Muscle of back (tissue), 13 donors: ENCODE measurements around the gene OR52A5. TPM values are rescaled to one million over a fixed set of nuclear protein-coding genes. Genes with fewer than 3 reads are reported as not detected.
"Not testable (repeated sequence)": the region's sequence is repeated elsewhere in the genome, so short reads cannot be mapped to it uniquely, and the experiment has no call there.

ENCODE experiments used
- DNase-seq, 3 donors: peaks; one replicate each; pipeline versions ENCODE4 v3.0.0 to v3.0.0-alpha.2; 2013
- long read RNA-seq, 9 donors: transcript quantifications; one replicate each; lab custom pipeline, GENCODE V29; 2026
- polyA plus RNA-seq, 10 donors: library from polyadenylated mRNA; unstranded; fragments of 120-200 nt; gene quantifications; one replicate each; pipeline ENCODE4 v1.2.1, GENCODE V29; 2013; ENCODE audit not compliant: insufficient read length in 10 of 10

OR52A5 gene
- polyA plus RNA-seq = not detected
- long read RNA-seq, donor 1 = 0 reads
- long read RNA-seq, donor 2 = 0 reads
- long read RNA-seq, donor 3 = 0 reads
- long read RNA-seq, donor 4 = 0 reads
- long read RNA-seq, donor 5 = 0 reads
- long read RNA-seq, donor 6 = 0 reads
- long read RNA-seq, donor 7 = 0 reads
- long read RNA-seq, donor 8 = 0 reads
- long read RNA-seq, donor 9 = 0 reads

- no peak for DNase-seq
Measured at GRCh38 chr11:5137996-5138395, at the start of gene OR52A5. Gene OR52A5 (minus strand): TSS chr11:5138356. CDS start chr11:5132642, 5,714 bp downstream.

GRCh38 chr11:5178046-5178837 is 40.1 kb upstream of the OR52A5 start:
- DNase-seq = no peak

GRCh38 chr11:5174934-5175333 is 36.8 kb upstream of the OR52A5 start:
- no peak for DNase-seq

- DNase-seq = no peak
Measured at GRCh38 chr11:5171856-5172255, 33.7 kb upstream of the OR52A5 start.

GRCh38 chr11:5165898-5166297 is 27.7 kb upstream of the OR52A5 start:
- not testable (repeated sequence) for DNase-seq

- DNase-seq = not testable (repeated sequence)
Measured at GRCh38 chr11:5164807-5165206, 26.7 kb upstream of the OR52A5 start.

GRCh38 chr11:5161045-5161444 is 22.9 kb upstream of the OR52A5 start:
- not testable (repeated sequence) for DNase-seq

GRCh38 chr11:5160217-5160616 is 22.1 kb upstream of the OR52A5 start:
- not testable (repeated sequence) for DNase-seq

GRCh38 chr11:5159806-5160205 is 21.6 kb upstream of the OR52A5 start:
- DNase-seq = no peak

- no peak for DNase-seq
Measured at GRCh38 chr11:5154657-5155056, 16.5 kb upstream of the OR52A5 start, which contains the start of gene OR52A1. Gene OR52A1 (minus strand): TSS chr11:5154757. CDS start chr11:5152369, 2,388 bp downstream.

- DNase-seq = no peak
Measured at GRCh38 chr11:5153574-5154431, 15.6 kb upstream of the OR52A5 start.

- no peak for DNase-seq
Measured at GRCh38 chr11:5151713-5152153, 13.6 kb upstream of the OR52A5 start.

- DNase-seq = not testable (repeated sequence)
Measured at GRCh38 chr11:5144206-5144605, 6.0 kb upstream of the OR52A5 start.

GRCh38 chr11:5137014-5137413 is 1.1 kb downstream of the OR52A5 start:
- DNase-seq = no peak

- no peak for DNase-seq
Measured at GRCh38 chr11:5136261-5136660, 1.9 kb downstream of the OR52A5 start.

- no peak for DNase-seq
Measured at GRCh38 chr11:5131584-5132335, 6.4 kb downstream of the OR52A5 start.

- no peak for DNase-seq
Measured at GRCh38 chr11:5129457-5129877, 8.7 kb downstream of the OR52A5 start.

GRCh38 chr11:5124891-5125620 is 13.1 kb downstream of the OR52A5 start:
- no peak for DNase-seq

- peak; percentile 36 to 61 (median 51) for DNase-seq
Measured at GRCh38 chr11:5123802-5124521, 14.2 kb downstream of the OR52A5 start.

GRCh38 chr11:5118893-5119292 is 19.3 kb downstream of the OR52A5 start:
- no peak for DNase-seq
